Measurements from ENCODE around the gene VIP. TPM values are rescaled to one million over a fixed set of nuclear protein-coding genes. Genes with fewer than 3 reads are reported as not detected.

Gene VIP
- total and polyA plus RNA-seq, 8 donors: 0.87 to 30.9 (median 13.4) TPM; not detected in 1

GRCh38 chr6:152723398-152723797, 27.2 kb upstream of the VIP start:
- no peaks in the 10 kb centered on the region for H3K27me3 ChIP-seq
- DNase-seq: no peak
- H3K4me3 ChIP-seq: no peak overlapping the region
- TF ChIP-seq CTCF (IDR thresholded peaks at IDR 0.05) (no peak), POLR2A (IDR thresholded peaks at IDR 0.05) (no peak), POLR2AphosphoS5 (IDR thresholded peaks at IDR 0.05) (no peak), EP300 (IDR thresholded peaks at IDR 0.05) (no peak)
- WGBS, 5 donors: 48 to 76% (median 63%) methylated on average over 1 of the region's 1 CpG
- intact Hi-C loops (cut with DNase I; ENCODE audit: low total_unique reads): no loop called here
- H3K9me3 ChIP-seq: no peaks in the 10 kb centered on the region
- H3K4me1 ChIP-seq: no peaks in the 10 kb centered on the region
- no peak overlapping the region for H3K27ac ChIP-seq
- H3K36me3 ChIP-seq: no peaks in the 10 kb centered on the region

DNA sequence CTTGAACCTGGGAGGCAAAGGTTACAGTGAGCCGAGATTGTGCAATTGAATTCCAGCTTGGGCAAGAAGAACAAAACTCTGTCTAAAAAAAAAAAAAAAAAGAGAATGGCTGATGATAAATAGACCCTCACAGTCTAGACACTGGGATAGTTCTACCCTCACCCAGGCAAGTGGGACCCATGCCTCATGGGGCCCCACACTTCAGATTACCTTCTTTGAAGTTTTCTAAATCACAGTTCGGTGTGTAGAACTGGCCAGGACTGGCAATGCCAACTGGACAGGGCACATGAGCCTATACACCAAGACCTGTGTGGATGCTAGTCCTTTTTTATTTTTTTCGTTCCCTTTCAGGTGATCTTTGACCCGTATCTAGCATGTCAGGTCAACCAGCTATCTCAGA, 24.3 kb upstream of the VIP start:
- no peaks in the 10 kb centered on the region for H3K4me1 ChIP-seq
- H3K27me3 ChIP-seq: no peaks in the 10 kb centered on the region
- H3K36me3 ChIP-seq: no peaks in the 10 kb centered on the region
- H3K9me3 ChIP-seq: no peaks in the 10 kb centered on the region
- intact Hi-C loops (cut with DNase I; ENCODE audit: low total_unique reads): no loop called here
- H3K4me3 ChIP-seq: no peak overlapping the region
- TF ChIP-seq CTCF (IDR thresholded peaks at IDR 0.05) (no peak), POLR2AphosphoS5 (IDR thresholded peaks at IDR 0.05) (no peak), EP300 (IDR thresholded peaks at IDR 0.05) (no peak), POLR2A (IDR thresholded peaks at IDR 0.05) (no peak)
- no peak overlapping the region for H3K27ac ChIP-seq
- 62 to 88% (median 74%) methylated on average over 4 of the region's 4 CpGs for WGBS, 5 donors
- DNase-seq: no peak

DNA sequence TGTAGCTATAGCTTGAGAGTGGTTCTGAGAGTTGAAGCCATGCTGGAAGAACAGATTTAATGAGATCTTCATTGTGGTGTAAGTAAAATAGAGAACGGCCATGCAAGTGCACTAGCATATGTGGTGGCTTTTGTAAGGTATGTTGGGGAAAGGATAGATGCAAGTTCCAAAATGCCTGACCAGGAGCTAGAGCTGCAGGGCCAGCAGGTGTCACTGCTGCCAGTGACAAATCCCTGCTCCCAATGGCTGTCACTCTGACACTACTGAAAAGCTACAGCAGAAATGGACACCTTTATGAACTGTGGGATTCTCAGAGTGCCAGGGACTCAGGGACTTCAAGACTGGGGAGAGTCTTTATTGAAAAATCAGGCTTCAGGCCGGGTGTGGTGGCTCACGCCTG, 23.1 kb upstream of the VIP start:
- H3K36me3 ChIP-seq: no peaks in the 10 kb centered on the region
- no peak for DNase-seq
- no peaks in the 10 kb centered on the region for H3K27me3 ChIP-seq
- H3K4me3 ChIP-seq: no peak overlapping the region
- TF ChIP-seq EP300 (IDR thresholded peaks at IDR 0.05) (no peak), POLR2A (IDR thresholded peaks at IDR 0.05) (no peak), CTCF (IDR thresholded peaks at IDR 0.05) (no peak), POLR2AphosphoS5 (IDR thresholded peaks at IDR 0.05) (no peak)
- H3K4me1 ChIP-seq: no peaks in the 10 kb centered on the region
- 79 to 90% (median 90%) methylated on average over 3 of the region's 3 CpGs for WGBS, 5 donors
- intact Hi-C loops (cut with DNase I; ENCODE audit: low total_unique reads): no loop called here
- H3K27ac ChIP-seq: no peak overlapping the region
- H3K9me3 ChIP-seq: no peaks in the 10 kb centered on the region

GRCh38 chr6:152734630-152735029, 16.0 kb upstream of the VIP start:
- Histone ChIP-seq H3K9me3 (peaks cover 0 to 7% (median 0%) of the 10 kb centered on the region in 4 donors), H3K4me3 (no peak overlapping the region), H3K36me3 (no peaks in the 10 kb centered on the region), H3K4me1 (no peaks in the 10 kb centered on the region), H3K27ac (no peak overlapping the region), H3K27me3 (no peaks in the 10 kb centered on the region)
- no peak for DNase-seq
- TF ChIP-seq EP300 (IDR thresholded peaks at IDR 0.05) (no peak), CTCF (IDR thresholded peaks at IDR 0.05) (no peak), POLR2AphosphoS5 (IDR thresholded peaks at IDR 0.05) (no peak), POLR2A (IDR thresholded peaks at IDR 0.05) (no peak)
- WGBS, 5 donors: 60 to 77% (median 74%) methylated on average over 2 of the region's 2 CpGs
- intact Hi-C loops (cut with DNase I; ENCODE audit: low total_unique reads): no loop called here
